Renal cortical epithelial cell (primary cell): Measurements from ENCODE around the gene MTO1. TPM values are rescaled to one million over a fixed set of nuclear protein-coding genes. Genes with fewer than 3 reads are reported as not detected.
"Not testable (repeated sequence)": the region's sequence is repeated elsewhere in the genome, so short reads cannot be mapped to it uniquely, and the experiment has no call there.

Experiments
- DNase-seq: peaks from one replicate; pipeline ENCODE4 v3.0.0-alpha.2; 2011; ENCODE audit warnings: low read depth
- total RNA-seq: library from RNA; depleted of rRNA; stranded (reverse); fragments of >200 nt; gene quantifications from 2 replicates; pipeline ENCODE4 v1.2.3, GENCODE V29; 2014

MTO1 gene
- total RNA-seq = 29.6 and 44.6 TPM in 2 replicates

DNA sequence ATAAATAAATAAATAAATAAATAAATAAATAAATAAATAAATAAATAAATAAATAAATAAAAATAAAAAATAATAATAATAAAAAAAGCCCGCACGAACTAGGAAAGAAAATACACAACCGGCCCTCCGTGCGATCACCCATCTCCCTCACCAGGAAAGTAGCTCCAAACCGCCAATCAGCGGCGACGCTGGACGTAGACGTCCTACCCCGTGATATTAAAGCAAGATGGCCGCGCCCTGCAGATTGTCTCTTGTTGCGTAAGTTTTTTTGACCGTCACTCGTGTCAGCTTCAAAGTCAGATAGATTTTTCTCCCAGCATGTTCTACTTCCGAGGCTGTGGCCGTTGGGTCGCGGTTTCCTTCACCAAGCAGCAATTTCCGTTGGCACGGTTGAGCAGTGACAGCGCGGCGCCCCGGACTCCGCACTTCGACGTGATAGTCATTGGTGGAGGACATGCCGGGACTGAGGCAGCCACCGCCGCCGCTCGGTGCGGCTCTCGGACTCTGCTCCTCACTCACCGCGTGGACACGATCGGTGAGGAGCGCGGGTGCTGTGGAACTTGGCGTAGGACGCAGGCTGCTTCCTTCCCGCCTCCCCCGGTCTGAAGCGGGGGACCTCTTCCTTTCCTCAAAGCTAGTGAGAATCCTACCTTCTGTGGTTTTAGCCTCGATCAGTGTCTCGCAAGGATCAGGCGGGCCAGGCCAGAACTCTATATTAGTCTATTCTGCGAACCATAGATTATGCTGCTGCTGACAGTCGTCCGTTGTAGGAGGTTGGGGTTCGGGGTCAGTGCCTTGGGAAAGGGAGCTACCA lies at the start of gene MTO1:
Gene MTO1, plus strand, starts transcription at position 201 of the 814 bp plus-strand sequence. Its CDS starts 118 bp downstream, at position 319.
- peak; percentile 83 for DNase-seq

- DNase-seq = no peak
These were observed 48.4 kb upstream of the MTO1 start for GRCh38 chr6:73413102-73413501.

DNA sequence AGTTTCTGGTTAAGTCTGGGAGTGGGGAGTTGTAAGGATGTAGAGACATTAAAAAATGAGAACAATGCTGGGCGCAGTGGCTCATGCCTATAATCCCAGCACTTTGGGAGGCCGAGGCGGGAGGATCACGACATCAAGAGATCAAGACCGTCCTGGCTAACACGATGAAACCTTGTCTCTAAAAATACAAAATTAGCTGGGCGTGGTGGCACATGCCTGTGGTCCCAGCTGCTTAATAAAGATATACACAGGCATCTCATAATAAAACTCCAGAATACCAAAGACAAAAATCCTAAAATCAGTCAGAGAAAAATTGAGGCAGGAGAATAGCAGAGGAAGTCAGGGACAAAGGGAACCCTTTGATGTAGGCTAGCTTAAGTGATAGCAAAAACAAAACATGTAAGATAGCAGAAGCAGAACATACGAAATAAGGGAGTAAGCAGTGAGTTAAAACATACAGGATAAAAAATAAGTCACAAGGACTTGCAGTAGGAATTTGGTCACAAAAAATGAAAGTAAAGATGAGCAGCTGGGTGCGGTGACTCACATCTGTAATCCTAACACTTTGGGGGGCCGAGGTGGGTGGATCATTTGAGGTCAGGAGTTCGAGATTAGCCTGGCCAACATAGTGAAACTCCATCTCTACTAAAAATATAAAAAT lies 43.3 kb upstream of the MTO1 start:
- DNase-seq = no peak

GRCh38 chr6:73421534-73421933 lies 40.0 kb upstream of the MTO1 start:
- DNase-seq = no peak

DNA sequence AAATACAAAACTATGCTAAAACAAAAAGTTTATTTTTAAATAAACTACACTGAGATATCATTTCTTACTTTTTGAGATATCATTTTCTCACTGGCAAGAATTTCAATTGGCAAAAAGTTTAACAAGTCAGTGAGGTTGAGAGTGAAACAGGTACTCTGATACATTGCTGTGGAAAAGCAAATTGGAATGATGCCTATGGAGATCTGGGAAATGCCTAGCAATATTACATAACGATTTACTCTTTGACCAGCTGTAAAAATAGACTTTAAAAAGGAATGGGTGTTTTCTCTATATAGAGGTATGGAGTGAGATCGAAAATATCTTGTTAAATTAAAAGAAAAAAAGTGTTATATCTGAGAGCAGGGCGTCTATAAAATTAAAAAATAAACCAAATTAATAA lies 26.3 kb upstream of the MTO1 start:
- DNase-seq = no peak

- DNase-seq = no peak
These were observed 18.0 kb upstream of the MTO1 start for GRCh38 chr6:73443555-73443954.

DNA sequence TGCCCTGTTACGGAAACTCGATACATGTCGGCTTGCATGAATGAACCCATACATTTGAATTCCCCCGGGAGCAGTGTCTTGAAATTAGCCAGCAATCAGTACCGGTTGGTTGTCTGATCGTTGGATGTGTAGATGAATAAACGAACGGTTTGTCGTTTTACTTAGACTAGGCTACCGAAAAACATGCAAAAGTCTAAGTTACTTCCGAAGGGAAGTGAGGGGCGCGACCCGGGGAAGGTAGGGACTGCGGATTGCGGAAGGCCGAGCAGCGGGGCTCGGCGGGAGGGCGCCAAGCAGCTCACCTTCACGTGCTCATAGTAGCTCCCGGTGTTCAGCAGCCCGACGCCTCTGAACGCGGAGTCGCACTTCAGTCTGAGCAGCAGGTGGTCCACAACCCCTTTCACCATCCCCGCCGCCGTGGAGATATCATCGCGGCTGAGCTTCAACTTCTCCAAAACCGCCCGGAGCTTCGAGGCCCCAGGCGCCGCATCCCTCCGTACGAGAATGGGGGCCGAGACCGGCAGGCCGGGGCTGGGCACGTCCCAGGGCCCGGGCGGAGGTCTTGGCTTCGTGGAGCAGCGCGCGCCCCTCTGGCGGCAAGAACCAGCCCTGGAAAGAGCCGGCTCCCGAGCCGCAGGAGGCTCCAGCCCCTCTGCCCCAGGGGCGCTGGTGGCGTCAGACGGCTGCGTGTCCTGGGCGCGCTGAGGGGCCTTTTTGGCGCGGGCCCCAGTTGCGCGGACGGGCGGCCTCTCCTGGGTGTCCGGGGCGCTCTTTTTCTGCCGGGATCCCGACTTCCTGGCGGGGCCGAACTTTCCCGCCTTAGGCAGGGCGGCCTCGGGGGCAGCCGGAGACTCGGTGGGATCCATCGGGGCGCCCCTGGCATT lies 10.1 kb upstream of the MTO1 start:
- no peak for DNase-seq

DNA sequence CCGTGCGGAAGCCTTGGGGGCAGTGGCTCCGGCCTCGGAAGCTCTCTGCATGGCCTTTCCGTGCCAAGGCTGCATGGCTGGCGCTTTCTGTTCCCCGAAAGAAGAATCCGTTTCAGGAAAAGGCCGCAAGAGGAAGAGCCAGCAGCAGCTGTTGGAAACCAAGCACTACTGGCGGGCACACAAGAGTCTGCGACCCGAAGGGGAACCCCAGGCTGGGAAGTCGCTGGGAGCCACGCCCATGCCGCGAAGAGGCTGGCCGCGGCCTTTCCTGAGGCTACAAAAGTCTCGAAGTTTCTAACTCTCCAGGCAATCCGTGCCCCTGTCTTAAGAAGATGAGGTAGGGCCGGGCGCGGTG lies 9.5 kb upstream of the MTO1 start, which contains the start of gene CGAS:
Gene CGAS, minus strand, starts transcription at position 191 of the 355 bp plus-strand sequence. Its CDS starts 116 bp downstream, at position 75.
- DNase-seq = no peak

GRCh38 chr6:73455865-73456629 lies 5.5 kb upstream of the MTO1 start:
- no peak for DNase-seq

GRCh38 chr6:73459474-73459873 lies 2.1 kb upstream of the MTO1 start:
- not testable (repeated sequence) for DNase-seq

- DNase-seq = no peak
These were observed 1.5 kb upstream of the MTO1 start for GRCh38 chr6:73460056-73460455.

GRCh38 chr6:73471686-73472290 lies 10.3 kb downstream of the MTO1 start:
- DNase-seq = no peak

DNA sequence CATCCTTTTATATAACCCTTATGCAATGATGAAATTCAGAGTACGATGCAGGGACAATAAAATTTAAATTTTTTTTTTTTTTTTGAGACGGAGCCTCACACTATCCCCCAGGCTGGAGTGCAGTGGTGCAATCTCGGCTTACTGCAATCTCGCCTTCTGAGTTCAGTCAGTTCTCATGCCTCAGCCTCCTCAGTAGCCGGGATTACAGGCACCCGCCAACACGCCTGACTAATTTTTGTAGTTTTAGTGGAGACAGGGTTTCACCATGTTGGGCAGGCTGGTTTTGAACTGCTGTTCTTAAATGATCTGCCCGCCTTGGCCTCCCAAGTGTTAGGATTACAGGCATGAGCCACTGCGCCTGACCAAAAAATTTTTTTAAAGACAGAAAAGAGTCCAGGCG lies 15.2 kb downstream of the MTO1 start:
- DNase-seq = no peak

DNA sequence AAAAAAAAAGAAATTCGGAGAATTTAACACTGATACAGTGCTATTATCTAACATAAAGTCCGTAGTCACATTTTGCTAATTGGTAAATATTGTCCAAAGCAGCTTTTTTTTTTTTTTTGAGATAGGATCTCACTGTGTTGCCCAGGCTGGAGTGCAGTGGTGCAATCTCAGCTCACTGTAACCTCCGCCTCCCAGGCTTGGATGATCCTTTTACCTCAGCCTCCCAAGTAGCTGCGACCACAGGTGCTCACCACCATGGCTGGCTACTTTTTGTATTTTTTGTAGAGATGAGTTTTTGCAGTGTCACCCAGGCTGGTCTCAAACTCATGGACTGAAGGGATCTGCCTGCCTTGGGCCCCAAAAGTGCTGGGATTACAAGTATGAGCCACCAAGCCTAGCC lies 15.9 kb downstream of the MTO1 start:
- DNase-seq = no peak

DNA sequence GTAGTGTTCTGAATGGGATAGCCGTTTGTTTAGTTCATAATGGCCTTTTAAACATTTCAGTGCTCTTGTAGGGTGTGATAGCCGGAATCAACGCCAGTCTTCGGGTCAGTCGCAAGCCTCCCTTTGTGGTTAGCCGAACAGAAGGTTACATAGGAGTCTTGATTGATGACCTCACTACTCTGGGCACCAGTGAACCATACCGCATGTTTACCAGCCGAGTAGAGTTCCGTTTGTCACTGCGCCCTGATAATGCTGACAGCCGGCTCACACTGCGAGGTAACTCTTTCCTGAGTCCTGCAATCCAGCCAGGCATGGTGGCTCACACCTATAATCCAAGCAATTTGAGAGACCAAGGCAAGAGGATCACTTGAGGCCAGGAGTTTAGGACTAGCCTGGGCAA lies 20.4 kb downstream of the MTO1 start:
- DNase-seq = no peak

- no peak for DNase-seq
These were observed 22.9 kb downstream of the MTO1 start for GRCh38 chr6:73484438-73484837.

- DNase-seq = no peak
These were observed 25.9 kb downstream of the MTO1 start for GRCh38 chr6:73487473-73487872.

GRCh38 chr6:73491377-73491776 lies 29.8 kb downstream of the MTO1 start:
- DNase-seq = peak; percentile 9

DNA sequence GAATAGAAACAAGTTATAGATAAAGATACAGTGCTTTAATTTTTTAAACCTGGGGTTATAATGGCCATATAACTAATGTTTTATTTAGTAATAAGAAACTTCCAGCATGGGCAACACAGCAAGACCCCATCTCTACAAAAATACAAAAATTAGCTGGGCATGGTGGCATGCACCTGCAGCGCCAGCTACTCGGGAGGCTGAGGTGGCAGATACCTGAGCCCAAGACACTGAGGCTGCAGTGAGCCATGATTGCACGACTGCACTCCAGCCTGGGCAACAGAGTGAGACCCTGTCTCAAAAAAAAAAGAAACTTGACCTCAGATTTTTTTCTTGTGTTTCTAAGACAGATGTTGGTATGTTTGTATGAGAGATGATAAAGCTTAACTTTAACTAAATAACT lies 36.4 kb downstream of the MTO1 start:
- no peak for DNase-seq

- DNase-seq = no peak
These were observed 41.7 kb downstream of the MTO1 start for GRCh38 chr6:73503027-73503772.
